Limb (tissue), 2 donors: ENCODE results near the gene LOXL3.

ENCODE experiments used
- DNase-seq, 2 donors: peaks; one replicate each; pipeline ENCODE4 v3.0.0-alpha.2; 2016; ENCODE audit errors: extremely low spot score in 2 of 2

LOXL3 gene

GRCh38 chr2:74529357-74530238, 24.1 kb downstream of the LOXL3 start, which contains the start of the genes AUP1 and HTRA2:
Gene AUP1, minus strand, starts transcription at chr2:74529706. Its CDS starts 77 bp downstream, at chr2:74529629.
Gene HTRA2, plus strand, starts transcription at chr2:74529933. Its CDS starts 74 bp downstream, at chr2:74530007.
- DNase-seq: peak; percentile 97

- DNase-seq: no peak
Measured at GRCh38 chr2:74528600-74529356, 25.0 kb downstream of the LOXL3 start.

DNA sequence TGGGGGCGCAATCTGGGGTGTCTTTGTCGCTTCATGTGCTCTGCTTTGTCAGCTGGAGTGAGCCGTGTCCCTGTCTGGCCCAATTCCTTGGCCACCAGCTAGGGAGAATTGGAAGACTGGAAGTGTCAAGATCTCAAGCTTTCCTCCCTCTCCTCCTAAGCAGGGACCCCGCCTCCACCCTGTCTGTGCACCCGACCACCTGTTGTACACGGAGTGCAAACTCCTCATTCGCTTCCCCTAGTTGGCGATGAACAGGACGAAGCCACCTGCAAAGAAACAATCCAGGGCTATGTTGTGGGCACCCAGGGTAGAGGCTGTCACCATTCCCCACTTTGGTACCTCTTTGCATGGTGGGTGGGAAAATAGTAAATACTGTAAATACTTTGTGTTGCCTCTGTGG, 26.0 kb downstream of the LOXL3 start:
- DNase-seq: no peak

DNA sequence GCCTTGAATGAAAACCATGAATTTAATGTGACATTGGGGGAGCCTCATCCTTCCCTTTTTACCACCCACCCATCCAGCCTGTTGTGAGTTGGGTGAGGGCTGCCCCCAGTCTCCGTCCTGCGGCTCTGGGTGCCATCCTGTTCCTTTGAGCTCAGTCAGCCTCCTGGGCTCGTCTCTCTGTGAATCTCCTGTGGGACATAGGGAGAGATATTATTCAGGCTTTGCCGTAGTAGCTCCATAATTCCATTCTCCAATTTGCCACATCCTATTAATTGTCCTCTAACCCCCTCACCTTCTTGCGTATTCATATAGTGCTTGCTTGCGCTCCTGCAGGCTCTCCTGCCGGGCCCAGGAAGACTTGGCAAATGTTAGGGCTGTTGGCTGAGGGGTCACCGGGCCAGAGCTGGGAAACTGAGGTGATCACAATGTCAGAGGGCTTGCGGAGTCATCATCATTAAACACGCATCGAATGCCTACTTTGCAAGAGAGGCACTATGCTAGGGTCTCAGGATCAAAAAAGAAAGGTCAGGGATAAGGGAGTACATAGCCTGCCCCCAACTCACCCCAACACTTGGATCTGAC, 27.0 kb downstream of the LOXL3 start:
- no peak for DNase-seq

DNA sequence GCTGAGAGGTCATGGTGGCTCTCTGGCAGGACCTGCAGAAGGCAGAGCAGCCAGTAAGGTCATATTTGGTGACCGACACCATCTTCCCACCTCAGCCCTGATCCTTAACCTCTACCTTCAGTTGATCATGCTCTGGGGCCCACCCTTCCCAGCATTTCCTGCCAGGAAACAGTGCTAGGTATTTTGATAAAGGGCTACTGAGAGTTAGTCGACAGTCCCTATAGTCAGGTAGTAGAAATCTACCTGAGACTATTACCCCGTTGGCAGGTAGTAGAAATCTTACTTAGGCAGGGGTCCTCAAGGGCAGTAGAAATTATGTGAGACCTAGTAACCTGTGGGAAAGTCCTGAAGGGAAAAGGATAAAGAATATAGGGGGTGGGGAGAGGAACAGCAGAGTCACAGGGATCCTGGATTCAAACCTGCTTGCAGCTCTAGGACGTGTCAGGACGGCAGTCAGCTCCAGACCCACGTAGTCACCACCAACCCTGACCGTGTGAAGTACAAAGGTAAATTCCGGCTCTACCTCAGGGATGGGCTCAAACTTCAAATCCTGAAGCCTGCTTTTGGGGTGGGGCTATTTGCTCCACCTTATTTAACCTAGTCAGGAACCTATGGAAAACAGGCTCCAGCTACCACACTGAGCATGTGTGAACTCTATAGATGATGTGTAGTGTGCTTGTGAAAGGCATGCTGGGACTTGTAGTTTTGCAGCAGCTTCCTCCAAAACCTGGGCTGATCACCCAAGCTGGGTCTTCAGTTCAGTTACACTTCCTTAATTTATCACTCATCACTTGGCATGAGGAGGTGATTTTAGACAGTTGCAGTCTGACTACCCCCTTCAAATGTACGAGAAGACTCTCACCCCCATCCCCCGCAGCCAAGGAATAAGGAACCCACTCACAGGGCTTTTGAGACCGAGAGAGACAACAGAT, 27.8 kb downstream of the LOXL3 start, which contains the start of gene DQX1:
DQX1 (minus strand) TSS at position 515 of the 932 bp plus-strand sequence; CDS start at position 13, 502 bp downstream.
- DNase-seq: no peak

GRCh38 chr2:74524955-74525716, 28.6 kb downstream of the LOXL3 start:
- DNase-seq: no peak

GRCh38 chr2:74524005-74524404, 29.7 kb downstream of the LOXL3 start:
- no peak for DNase-seq

DNA sequence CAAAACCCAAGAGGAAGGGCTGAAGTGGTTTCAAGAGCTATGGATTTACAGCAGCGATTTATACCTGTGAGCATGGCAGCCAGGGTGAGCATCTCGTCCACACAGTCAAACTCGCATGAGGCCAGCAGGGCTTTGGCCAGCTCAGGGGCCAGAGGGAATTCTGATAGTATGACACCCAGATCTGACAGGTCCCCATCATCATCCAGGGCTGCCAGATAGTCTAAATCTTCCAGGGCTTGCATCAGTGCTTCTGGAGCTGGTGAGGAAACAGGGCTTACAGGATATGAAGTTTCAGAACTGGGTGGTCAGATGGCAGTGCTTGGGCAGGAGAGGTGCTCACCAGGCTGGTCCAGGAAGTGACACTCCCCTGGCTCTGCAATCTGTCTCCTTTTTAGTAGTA, 31.2 kb downstream of the LOXL3 start:
- DNase-seq: no peak

DNA sequence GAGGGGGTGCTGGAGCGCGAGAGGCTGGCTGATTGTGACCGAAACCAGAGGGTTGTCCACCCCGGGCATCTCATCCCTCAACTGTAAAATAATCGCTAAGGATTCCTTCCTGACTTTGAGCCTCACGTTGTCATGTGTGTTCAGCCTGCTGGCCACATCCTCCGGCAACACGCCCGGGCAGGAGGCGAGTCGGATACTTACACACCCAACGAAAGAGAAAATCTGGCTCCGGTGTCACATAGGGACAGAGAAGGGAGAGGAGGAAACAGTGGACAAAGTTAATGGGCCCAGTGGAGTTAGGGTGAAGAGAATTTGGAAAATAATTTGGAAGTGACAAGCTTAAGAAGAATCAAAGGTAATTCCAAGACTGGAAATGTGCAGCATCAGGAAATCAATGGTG, 37.1 kb downstream of the LOXL3 start:
- no peak for DNase-seq

- peak; percentile 67 to 87 for DNase-seq
Measured at GRCh38 chr2:74515981-74516633, 37.6 kb downstream of the LOXL3 start.

DNA sequence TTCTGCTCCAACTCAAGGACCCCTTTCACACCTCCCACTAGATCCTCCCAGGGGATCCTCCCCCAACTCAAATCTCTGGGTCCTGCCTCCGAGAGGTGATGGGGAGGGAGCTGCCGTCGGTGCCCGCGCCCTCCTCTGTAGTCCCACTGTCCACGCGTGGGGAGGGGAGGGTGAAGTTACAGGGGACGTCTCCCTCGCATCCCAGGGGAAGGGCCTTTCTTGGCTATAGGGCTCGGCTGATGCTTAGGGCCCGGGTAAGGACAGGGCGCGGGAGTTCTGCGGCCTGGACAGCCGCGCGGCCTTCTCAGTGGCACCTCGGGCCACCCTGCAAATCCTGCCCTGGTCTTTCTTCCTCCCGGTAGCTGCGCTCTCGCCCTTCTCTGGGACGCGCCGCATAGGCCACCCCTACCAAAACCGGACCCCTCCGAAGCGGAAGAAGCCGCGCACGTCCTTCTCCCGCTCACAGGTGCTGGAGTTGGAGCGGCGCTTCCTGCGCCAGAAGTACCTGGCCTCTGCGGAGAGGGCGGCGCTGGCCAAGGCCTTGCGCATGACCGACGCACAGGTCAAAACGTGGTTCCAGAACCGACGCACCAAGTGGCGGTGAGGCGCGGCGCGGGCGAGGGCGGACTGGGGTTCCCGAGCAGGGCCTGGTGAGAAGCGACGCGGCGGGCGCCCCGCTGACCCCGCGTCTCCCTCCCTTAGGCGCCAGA, 38.3 kb downstream of the LOXL3 start:
- DNase-seq: no peak

- peak in 1 of 2 donors; percentile 58 for DNase-seq
Measured at GRCh38 chr2:74514368-74515270, 39.1 kb downstream of the LOXL3 start, which contains the start of gene TLX2. Gene TLX2, plus strand, starts transcription at chr2:74514450. Its CDS starts 357 bp downstream, at chr2:74514807.

DNA sequence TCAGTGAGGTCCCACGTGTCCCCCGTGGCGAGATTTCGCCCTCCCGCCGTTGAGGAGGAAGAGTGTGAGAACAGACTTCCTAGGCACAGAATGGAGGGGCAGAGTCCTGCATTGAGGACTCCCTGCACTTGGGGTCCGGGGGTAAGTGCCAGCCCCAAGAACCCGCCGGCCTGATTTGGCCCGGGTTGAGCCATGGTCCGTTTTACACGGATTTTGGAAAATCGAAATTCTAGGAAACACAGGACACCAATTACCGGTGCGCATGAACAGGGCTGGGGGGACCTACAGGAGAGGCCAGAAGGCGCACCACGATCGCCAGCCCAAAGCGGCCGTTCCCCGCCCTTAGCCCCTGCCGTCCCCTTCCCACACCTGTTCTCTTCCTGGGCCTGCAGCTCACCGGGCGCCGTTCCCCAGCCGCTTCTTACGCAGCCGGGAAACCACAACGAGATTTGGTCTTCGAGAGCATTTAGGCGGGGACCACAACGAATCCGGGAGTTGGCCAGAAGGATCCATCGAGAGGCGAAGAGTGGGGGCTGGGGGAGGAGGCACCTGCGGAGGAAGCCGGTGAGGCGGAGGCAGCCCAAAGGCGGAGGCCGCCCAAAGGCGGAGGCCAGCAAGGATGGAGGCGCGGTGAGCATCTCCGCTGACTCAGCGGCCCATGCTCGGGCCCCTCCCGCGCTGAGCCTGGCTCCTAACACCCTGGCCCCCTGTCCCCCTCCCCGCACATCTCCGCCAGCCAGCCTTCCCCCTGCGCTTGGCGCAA, 40.0 kb downstream of the LOXL3 start:
- DNase-seq: peak in 1 of 2 donors; percentile 59

DNA sequence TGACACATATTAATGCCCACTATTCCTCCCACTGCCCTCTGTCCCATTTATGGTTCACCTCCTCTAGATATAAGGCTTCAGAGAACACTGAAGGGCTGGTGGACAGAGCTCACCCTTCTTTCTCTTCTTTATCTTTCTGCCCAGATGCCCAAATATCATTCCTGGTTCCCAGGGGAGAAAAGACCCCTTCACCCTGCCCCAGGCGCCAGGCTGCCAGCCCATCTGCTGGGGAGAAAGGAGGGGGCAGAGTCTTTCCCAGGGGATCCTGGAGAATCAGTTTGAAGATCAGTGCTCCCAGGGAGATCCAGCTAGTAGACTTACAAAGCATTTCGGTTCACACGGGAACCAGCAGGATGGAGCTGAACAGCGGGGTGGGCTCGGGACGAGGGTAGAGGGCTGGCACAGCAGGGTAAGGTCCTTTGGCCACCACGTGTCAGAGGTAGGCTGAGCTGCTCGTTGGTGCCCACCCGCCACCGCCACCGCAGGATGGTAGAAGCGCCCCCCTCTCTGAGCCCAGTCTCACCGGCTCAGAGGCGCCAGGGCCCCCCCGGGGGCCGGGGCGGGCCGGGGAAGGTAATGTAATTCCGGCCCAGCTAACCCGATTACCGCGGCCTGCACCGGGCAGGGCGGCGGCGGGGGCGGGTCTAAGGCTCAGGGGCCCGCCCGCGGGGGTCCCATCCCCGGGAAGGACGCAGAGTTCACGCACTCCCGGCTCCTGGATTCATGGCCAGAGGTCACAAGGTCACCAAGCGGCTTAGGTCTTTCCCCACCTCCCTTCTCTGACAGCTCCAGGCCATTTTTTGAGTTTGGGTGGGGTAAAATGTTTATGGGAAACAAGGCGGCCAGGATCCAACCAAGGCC, 40.8 kb downstream of the LOXL3 start:
- DNase-seq: no peak

- DNase-seq: no peak
Measured at GRCh38 chr2:74511104-74511989, 42.4 kb downstream of the LOXL3 start.
